ENCODE data around the gene NOX1.

DNA sequence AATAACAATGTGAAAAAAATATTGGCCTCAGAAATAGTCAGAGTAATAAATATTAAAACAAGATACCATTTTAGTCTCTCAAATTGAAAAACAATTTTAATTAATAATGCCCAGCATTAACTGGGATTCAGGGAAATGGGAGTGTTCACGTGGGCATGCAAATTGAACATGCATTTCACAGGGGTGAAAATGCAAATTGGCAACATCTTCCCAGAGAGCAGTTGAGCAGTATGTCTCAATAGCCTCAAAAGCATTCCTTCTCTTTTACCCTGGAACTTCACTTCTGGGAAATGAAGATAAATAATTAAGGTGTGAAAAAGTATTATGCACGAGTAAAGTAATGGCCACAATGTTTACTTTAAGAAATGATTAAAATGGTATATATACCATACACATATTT lies 21.3 kb downstream of the NOX1 start:
- TF ChIP-seq TBX3 (IDR thresholded peaks at IDR 0.05; ENCODE audit: borderline replicate concordance), result no peak
- TF ChIP-seq, protein P1, sequence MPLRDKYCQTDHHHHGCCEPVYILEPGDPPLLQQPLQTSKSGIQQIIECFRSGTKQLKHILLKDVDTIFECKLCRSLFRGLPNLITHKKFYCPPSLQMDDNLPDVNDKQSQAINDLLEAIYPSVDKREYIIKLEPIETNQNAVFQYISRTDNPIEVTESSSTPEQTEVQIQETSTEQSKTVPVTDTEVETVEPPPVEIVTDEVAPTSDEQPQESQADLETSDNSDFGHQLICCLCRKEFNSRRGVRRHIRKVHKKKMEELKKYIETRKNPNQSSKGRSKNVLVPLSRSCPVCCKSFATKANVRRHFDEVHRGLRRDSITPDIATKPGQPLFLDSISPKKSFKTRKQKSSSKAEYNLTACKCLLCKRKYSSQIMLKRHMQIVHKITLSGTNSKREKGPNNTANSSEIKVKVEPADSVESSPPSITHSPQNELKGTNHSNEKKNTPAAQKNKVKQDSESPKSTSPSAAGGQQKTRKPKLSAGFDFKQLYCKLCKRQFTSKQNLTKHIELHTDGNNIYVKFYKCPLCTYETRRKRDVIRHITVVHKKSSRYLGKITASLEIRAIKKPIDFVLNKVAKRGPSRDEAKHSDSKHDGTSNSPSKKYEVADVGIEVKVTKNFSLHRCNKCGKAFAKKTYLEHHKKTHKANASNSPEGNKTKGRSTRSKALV (CRISPR knock-in tag; IDR thresholded peaks at IDR 0.05), result no peak
- TF ChIP-seq RNF2 (conservative IDR thresholded peaks at IDR 0.05; ENCODE audit: low read depth), result no peak
- TF ChIP-seq ZNF138 (CRISPR knock-in tag; IDR thresholded peaks at IDR 0.05; ENCODE audit: low read depth), result no peak
